ENCODE results near the gene PRDM2. TPM values are rescaled to one million over a fixed set of nuclear protein-coding genes. Genes with fewer than 3 reads are reported as not detected.

Gene PRDM2
- total RNA-seq, 1 donor from 2014 or later: 22.4 TPM

DNA sequence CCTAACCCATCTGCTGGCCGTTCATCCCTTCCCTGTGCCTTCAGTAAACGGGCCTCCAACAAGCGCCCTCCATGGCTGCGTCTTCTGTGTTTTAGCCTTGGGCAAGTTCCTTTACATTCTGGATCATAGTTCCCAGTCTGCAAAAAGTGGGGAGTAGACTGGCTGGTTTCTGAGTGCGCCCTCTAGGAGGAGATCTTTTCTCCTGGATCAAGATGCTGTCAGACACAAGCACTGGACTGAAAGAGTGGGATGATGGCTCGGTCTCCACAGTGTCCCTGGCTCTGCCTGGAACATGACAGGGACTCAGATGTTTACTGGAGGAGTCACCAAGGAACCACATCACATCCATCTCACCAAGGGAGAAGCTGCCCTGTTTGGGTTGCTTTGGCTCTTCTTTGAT, 88.8 kb downstream of the PRDM2 start:
- DNase-seq (ENCODE audit: low spot score in 2 of 2) (no peak), FAIRE-seq (no peak)

GRCh38 chr1:13790290-13791030, 90.5 kb downstream of the PRDM2 start:
- FAIRE-seq (no peak), DNase-seq (ENCODE audit: low spot score in 2 of 2) (no peak)

GRCh38 chr1:13792419-13792818, 92.4 kb downstream of the PRDM2 start:
- DNase-seq (ENCODE audit: low spot score in 2 of 2) (no peak), FAIRE-seq (no peak)

DNA sequence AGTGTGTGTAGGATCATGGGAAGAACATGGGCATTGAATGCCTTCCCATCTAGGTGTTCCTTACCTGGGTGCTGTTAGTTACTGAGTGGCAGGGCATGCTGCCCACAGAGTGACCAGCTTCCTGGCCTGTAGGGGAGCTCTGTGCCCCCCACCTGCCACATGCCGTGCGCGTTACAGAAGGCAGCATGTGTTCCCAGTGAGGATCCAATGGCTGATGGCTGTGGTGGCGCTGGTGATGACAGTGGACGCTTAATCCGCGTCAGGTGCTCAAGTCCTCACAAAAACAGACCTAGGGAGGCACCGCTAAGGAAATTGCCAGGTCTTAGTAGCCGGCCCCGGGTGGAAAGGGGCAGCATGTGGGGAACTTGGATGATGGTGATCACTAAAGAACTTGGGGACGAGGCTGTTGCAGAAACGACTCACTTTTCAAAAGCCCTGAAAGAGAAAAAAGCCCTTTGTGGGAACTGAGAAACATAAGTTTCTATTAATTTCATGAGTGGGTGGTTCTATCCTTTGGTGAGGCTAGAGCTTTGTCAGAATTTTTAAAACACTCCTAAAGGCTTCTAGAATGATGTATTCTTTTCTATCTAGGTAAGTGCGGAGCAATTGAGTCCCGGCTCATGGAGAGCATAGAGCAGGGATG, 93.2 kb downstream of the PRDM2 start:
- FAIRE-seq (no peak), DNase-seq (ENCODE audit: low spot score in 2 of 2) (no peak)

DNA sequence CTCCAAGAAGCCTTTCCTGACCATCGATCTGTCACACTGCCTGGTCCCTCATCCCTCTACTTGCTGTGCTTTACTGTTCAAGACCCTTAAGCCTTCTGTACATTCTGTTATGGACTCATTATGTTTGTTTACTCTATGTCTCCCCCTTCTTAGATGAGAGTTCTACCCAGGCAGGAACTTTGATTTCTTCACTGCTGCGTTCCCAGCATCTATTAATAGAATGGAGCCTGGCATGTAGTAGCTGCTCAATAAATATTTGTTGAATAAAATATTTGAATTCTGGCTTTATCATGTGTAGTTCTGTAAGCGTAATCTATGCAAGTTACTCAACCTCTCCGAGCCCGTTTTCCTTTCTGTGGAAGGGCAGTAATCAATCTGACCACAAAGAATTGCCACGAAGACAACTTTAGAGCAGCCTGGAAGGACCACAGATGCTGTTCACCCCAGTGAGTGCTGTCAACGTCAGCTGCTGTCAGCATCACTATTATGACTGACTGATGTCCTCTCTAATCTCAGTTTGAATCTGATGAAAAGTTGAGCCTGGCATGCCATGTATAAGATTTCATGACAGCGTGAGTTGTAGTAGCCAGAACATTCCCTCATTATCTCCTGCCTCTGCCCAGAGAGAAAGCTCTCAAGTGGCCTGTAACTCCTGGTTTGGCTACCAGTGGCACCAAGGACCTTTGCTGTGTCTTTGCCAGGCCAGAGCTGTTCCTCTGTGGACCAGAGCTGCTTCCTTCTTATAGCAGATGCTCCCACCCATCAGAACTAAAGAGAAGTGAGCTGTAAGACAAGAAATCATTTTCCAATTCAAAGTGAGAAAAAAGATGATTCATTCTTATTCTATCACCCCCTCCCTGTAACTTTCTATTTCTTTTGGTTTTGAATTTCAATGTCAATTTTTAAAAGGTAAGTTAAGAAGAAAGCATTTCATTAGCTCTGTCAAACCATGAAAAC, 94.5 kb downstream of the PRDM2 start:
- FAIRE-seq (no peak), DNase-seq (ENCODE audit: low spot score in 2 of 2) (no peak)

DNA sequence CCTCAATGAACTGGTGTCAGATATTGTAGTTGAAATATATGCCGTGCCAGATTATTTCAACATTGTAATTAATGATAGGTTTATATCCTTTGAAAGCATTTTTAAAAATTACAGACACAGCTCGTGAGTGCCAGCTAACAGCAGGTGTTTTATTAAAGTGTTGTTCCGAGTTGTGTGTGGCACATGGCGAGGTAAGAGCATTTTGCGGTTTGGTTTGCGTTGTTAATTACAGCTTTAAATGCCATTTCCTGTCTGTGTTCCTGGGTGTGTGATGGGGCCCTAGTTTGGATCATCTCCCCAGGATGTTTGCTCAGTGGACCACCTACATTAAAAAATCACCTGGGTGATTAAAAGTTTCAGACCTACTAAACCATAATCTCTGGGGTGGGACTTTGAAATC, 97.4 kb downstream of the PRDM2 start:
- DNase-seq (ENCODE audit: low spot score in 2 of 2) (no peak), FAIRE-seq (no peak)

- FAIRE-seq (no peak), DNase-seq (ENCODE audit: low spot score in 2 of 2) (no peak)
These were observed 98.1 kb downstream of the PRDM2 start for GRCh38 chr1:13798120-13798519.

DNA sequence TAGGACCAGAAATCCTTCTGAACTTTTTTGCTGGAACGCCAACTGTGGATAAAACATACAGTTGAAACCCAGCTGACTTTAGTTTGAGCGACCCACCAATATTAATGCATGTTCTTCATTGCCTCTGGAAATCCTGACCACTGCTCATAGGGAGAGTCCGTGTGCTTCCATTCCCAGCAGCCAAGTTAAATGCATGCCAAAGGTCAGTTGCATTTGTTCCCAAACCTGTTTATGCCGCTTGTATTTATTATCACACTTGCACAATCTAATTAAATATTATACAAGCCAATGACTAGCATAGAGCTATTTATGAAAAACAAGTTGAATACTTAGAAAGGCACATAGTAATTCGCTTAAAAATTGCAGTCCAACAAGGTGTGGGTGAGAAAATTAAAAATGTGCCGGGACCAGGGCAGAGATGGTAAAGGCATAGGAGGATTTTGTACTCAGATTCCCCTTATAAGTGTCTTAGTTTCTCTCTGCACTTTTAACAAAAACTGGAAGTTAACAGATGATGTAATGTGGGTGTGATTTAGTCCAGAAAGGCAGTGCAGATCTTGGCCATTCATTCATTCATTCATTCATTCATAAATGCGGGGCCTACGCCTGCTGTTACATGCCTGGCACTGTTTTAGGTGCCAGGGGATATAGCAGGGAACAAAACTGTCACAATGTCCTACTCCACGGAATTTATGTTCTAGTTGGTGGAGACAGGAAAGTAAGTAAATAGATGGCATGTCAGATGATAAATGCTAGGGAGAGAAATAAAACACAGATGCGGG, 99.7 kb downstream of the PRDM2 start:
- no peak for DNase-seq (ENCODE audit: low spot score in 2 of 2)
- no peak for FAIRE-seq

DNA sequence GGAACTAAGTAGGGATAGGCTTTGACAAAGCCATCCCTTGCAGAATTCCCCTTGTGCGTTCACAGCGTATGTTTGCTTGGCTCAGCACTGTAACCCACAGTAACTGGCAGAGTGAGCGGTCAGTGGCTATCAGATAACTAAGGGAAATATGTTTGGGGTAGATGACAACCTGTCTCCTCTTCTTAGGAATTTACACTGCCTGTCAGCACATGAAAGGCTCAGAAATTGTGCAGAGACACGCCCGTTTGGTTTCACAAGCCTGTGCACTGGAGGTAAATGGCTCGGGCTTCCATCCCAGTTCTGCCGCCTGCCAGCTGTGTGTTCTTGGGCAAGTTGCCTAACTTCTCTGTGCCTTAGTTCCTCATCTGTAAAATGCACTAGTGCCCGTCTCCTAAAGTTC, 101.2 kb downstream of the PRDM2 start:
- FAIRE-seq (no peak), DNase-seq (ENCODE audit: low spot score in 2 of 2) (no peak)

DNA sequence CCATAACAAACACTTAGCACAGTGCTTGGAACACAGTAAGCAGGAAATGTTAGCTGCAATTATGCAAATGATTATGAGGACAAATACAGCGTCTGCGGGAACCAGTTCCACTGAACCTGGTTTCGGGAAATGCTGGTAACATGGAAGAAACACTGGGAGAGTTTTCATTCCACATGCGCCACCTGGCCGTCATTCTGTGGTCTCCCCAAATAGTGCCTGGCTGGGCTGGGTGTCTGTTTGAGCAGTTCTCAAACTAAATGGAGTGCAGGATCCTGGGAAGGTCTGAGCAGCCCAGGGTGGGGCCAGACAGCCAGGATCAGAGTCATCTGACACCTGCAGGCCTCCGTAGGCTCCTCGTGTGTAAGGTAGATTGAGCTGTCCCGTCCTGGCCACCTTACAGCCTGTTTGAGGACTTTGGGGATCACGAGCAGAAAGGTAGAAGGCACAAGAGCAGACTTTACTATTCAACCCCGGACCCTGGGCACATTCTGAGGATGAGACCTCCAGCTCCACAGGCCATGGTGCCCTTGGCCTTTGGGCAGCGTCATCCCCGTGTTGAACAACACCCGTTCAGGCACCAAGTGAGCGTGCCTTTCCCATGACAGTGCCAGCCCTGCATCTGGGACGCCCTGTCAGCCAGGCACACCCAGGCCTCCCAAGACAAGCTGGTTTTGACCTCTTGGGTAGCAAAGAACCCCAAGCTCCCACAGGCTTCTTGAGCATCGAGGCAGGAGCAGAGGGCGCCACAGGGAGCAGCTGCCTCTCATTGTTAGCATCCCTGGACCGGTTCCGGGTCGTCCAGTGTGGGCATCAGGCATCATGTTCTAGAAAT, 101.9 kb downstream of the PRDM2 start:
- FAIRE-seq (no peak), DNase-seq (ENCODE audit: low spot score in 2 of 2) (no peak)

- FAIRE-seq (no peak), DNase-seq (ENCODE audit: low spot score in 2 of 2) (no peak)
These were observed 103.0 kb downstream of the PRDM2 start for GRCh38 chr1:13802782-13803545.

DNA sequence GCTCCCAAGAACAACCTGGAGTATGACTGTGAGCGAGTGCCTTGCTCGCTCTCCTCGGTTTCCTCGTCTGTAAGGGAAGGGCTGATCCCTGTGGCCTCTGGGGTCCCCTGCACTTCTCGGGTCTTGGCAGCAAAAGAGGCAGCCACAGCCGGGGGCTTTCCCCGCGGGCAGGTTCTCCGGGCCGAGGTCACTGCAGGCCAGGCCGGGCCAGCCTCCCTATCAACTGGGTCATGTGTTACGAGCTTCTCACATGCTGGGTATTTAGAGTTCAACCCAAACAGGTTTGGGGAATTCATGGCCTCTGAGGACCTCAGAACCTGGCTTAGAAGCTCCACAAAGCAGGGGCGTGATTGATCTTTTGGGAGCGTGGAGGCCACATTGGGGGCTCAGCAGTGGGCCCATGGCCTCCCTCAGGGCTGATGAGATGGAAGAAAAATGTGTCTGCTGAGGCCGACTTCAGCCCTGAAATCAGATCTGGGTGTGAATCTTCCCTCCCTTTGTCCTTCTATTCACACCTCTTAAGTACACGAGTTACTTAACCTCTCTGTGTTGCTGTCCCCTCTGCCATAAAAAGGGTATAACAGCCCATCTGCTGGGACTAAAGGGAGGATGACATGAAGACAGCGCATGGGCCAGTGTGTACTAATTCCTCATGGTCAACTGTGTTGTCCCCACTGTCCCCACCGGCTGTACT, 103.7 kb downstream of the PRDM2 start:
- FAIRE-seq: no peak
- DNase-seq (ENCODE audit: low spot score in 2 of 2): no peak

DNA sequence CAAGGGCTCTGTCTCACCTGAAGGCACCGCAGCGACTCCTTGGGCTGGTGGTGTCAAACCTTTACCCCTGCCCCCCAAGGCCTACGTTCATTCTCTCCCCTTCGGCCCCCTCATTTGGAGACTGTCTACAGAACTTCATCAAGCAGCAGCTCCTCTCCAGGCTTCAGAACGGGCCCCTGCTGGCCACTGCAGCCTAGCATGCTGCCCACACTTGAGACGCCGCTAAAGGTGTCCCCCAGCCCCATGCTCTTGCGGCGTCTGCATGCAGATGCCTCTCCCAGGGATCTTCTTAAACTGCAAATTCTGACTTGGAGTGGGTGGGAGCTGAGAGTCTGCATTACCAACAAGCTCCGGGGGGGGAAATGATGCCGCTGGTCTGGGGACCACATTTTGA, 104.2 kb downstream of the PRDM2 start:
- FAIRE-seq (no peak), DNase-seq (ENCODE audit: low spot score in 2 of 2) (no peak)

GRCh38 chr1:13805431-13805830, 105.4 kb downstream of the PRDM2 start:
- FAIRE-seq: no peak

DNA sequence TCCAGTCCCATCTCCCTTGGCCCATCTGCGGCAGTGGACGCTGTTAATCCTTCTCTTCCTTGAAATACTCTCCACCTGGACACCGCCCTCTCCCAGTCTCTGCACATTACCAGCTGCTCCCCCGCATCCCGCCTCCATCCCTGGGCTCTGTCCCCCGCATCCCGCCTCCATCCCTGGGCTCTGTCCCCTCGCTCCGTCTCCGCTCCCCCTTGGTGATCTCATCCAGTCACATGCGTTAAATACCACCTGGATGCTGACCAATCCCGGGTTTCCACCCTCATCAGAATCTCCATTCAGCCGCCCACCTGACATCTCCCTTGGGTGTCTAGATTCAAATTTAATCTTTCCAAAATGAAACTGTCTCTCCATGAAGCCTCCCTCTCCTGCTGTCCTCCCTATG, 106.1 kb downstream of the PRDM2 start:
- FAIRE-seq (no peak), DNase-seq (ENCODE audit: low spot score in 2 of 2) (no peak)

More at GRCh38 chr1:13805431-13805830, 105.4 kb downstream of the PRDM2 start:
- DNase-seq (ENCODE audit: low spot score in 2 of 2): no peak

GRCh38 chr1:13807209-13807608, 107.2 kb downstream of the PRDM2 start:
- FAIRE-seq (no peak), DNase-seq (ENCODE audit: low spot score in 2 of 2) (no peak)

DNA sequence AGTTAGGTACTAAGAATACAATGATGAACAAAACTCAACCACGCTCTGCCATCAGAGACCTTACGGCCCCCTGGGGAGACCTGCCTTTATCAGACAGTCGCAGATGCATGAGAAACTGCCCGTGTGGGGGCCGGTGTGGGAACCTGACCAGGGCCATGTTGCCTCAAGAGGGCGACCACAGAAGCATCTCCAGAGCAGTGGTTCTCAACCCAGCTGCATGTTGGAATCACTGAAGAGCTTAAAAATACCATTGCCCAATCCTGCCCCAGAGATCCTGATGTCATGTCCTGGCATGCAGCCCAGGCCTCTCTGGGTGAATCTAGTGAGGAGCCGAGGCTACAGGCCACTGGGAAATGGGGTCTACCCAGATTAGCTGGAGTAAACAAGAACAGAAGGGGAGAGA, 108.7 kb downstream of the PRDM2 start:
- no peak for DNase-seq (ENCODE audit: low spot score in 2 of 2)
- no peak for FAIRE-seq

GRCh38 chr1:13809461-13810159, 109.6 kb downstream of the PRDM2 start:
- FAIRE-seq (no peak), DNase-seq (ENCODE audit: low spot score in 2 of 2) (no peak)
